Activated CD4-positive, alpha-beta T cell treated with anti-CD3 and anti-CD28 coated beads for 36 hours (primary cell): ENCODE data around the gene OPRL1. TPM values are rescaled to one million over a fixed set of nuclear protein-coding genes. Genes with fewer than 3 reads are reported as not detected.
A peak's percentile ranks its signal among the peaks of the same experiment; 100 is the strongest.
"Not testable (repeated sequence)": the region's sequence is repeated elsewhere in the genome, so short reads cannot be mapped to it uniquely, and the experiment has no call there.

ENCODE experiments used
- ATAC-seq: fragments of 200-7000 bp; cut with Tn5 transposase; one replicate; pipeline ENCODE4 v1.10.0; 2021; ENCODE audit warnings: mild to moderate bottlenecking, moderate library complexity
- CTCF ChIA-PET: fragments of 350-600 bp; sonication (Branson Sonifier 250); formaldehyde crosslinking; loops from one replicate; lab custom pipeline; 2021; ENCODE audit warnings: antibody characterized with exemption; lab: Charles Lee
- POLR2A ChIA-PET: fragments of 350-600 bp; sonication (Branson Sonifier 250); formaldehyde crosslinking; loops from one replicate; lab custom pipeline; 2021; ENCODE audit warnings: antibody characterized with exemption, inconsistent platforms; lab: Charles Lee
- DNase-seq: peaks from one replicate; pipeline ENCODE4 v3.0.0-alpha.2; 2020
- H3K27ac Mint-ChIP-seq: one replicate; pipeline ENCODE4 v1.8.0; 2021; ENCODE audit warnings: mixed read lengths
- H3K27me3 Mint-ChIP-seq: one replicate; pipeline ENCODE4 v1.8.0; 2021; ENCODE audit warnings: mixed read lengths
- H3K36me3 Mint-ChIP-seq: one replicate; pipeline ENCODE4 v1.8.0; 2021; ENCODE audit warnings: low read depth, mixed read lengths
- H3K4me1 Mint-ChIP-seq: one replicate; pipeline ENCODE4 v1.8.0; 2021; ENCODE audit warnings: mixed read lengths
- H3K4me3 Mint-ChIP-seq: one replicate; pipeline ENCODE4 v1.8.0; 2021; ENCODE audit warnings: mild to moderate bottlenecking, moderate library complexity, mixed read lengths
- H3K9me3 Mint-ChIP-seq: one replicate; pipeline ENCODE4 v1.8.0; 2021; ENCODE audit warnings: low read depth, mixed read lengths
- intact Hi-C, 2 experiments: fragments of 100-400 bp; cut with DNase I in 1 of 2; cut with micrococcal nuclease in 1 of 2; formaldehyde crosslinking; loops; one replicate each; pipeline versions ENCODE4 v1.14.2 to v1.15.1; 2022 to 2024; cut with DNase I, micrococcal nuclease
- total RNA-seq, 2 experiments: library from RNA; stranded (reverse); gene quantifications; one replicate each; pipeline ENCODE4 v1.2.3, GENCODE V29; 2021

Gene OPRL1
- total RNA-seq, 2 experiments from 2014 or later = 0.42 to 0.50 TPM

GRCh38 chr20:64115171-64115911 lies 35.5 kb downstream of the OPRL1 start:
- ChIA-PET POLR2A (no interaction called here), CTCF (interaction anchor here (0.6 to 1.5 kb wide), 3 partner anchors 9 to 1104 kb away, joined by 3 to 6 read pairs (median 3); no protein-coding TSS in a partner anchor)
- no peaks in the 10 kb centered on the region for H3K27me3 Mint-ChIP-seq
- DNase-seq = no peak
- ATAC-seq = no peak
- H3K4me3 Mint-ChIP-seq = no peak overlapping the region
- H3K27ac Mint-ChIP-seq = no peak overlapping the region
- no peaks in the 10 kb centered on the region for H3K9me3 Mint-ChIP-seq
- peaks cover 9% of the 10 kb centered on the region for H3K4me1 Mint-ChIP-seq
- intact Hi-C loops = no loop called here
- no peaks in the 10 kb centered on the region for H3K36me3 Mint-ChIP-seq

- Mint-ChIP-seq H3K36me3 (no peaks in the 10 kb centered on the region), H3K27ac (no peak overlapping the region), H3K4me3 (no peak overlapping the region), H3K27me3 (no peaks in the 10 kb centered on the region), H3K9me3 (no peaks in the 10 kb centered on the region), H3K4me1 (peaks cover 10% of the 10 kb centered on the region)
- no peak for DNase-seq
- no peak for ATAC-seq
- CTCF ChIA-PET = interaction anchor here (1.0 to 1.5 kb wide), 2 partner anchors 8 to 33 kb away, joined by 3 to 6 read pairs; no protein-coding TSS in a partner anchor
- POLR2A ChIA-PET = no interaction called here
- intact Hi-C loops = no loop called here
Measured at GRCh38 chr20:64116016-64116415, 36.1 kb downstream of the OPRL1 start.

GRCh38 chr20:64116541-64117431 lies 36.9 kb downstream of the OPRL1 start:
- CTCF ChIA-PET = interaction anchor here (0.6 to 1.5 kb wide), 2 partner anchors 33 to 436 kb away, joined by 3 to 6 read pairs; no protein-coding TSS in a partner anchor
- POLR2A ChIA-PET = no interaction called here
- H3K27me3 Mint-ChIP-seq = no peaks in the 10 kb centered on the region

DNA sequence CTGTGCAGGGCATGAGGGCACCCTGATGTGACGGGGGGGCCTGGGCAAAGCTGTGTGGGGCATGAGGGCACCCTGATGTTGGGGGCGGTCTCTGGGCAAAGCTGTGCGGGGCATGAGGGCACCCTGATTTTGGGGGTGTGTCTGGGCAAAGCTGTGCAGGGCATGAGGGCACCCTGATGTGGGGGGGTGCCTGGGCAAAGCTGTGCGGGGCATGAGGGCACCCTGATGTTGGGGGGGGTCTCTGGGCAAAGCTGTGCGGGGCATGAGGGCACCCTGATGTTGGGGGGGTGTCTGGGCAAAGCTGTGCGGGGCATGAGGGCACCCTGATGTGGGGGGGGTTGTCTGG lies 37.5 kb downstream of the OPRL1 start:
- ATAC-seq, H3K4me1 Mint-ChIP-seq, H3K4me3 Mint-ChIP-seq, H3K9me3 Mint-ChIP-seq, POLR2A ChIA-PET, intact Hi-C loops, H3K36me3 Mint-ChIP-seq, DNase-seq, H3K27ac Mint-ChIP-seq, H3K27me3 Mint-ChIP-seq: not testable (repeated sequence)
- CTCF ChIA-PET = interaction anchor here (0.6 kb wide), 1 partner anchor 437 kb away, joined by 3 read pairs; no protein-coding TSS in a partner anchor

More at GRCh38 chr20:64116541-64117431, 36.9 kb downstream of the OPRL1 start:
- intact Hi-C loops = no loop called here
- Mint-ChIP-seq H3K4me1 (peaks cover 10% of the 10 kb centered on the region), H3K36me3 (no peaks in the 10 kb centered on the region), H3K9me3 (no peaks in the 10 kb centered on the region), H3K27ac (no peak overlapping the region), H3K4me3 (no peak overlapping the region)
- DNase-seq (no peak), ATAC-seq (no peak)

GRCh38 chr20:64119301-64119680 lies 39.4 kb downstream of the OPRL1 start:
- Mint-ChIP-seq H3K27ac (no peak overlapping the region), H3K9me3 (no peaks in the 10 kb centered on the region), H3K27me3 (peaks cover 4% of the 10 kb centered on the region), H3K36me3 (no peaks in the 10 kb centered on the region), H3K4me1 (peaks cover 10% of the 10 kb centered on the region), H3K4me3 (no peak overlapping the region)
- ChIA-PET CTCF (interaction anchor here (0.6 to 3.5 kb wide), 6 partner anchors 11 to 144 kb away, joined by 3 to 23 read pairs (median 10); partner anchors contain the start of genes LKAAEAR1 and NPBWR2), POLR2A (no interaction called here)
- no peak for ATAC-seq
- DNase-seq = no peak
- intact Hi-C loops = no loop called here

GRCh38 chr20:64119681-64120341 lies 39.9 kb downstream of the OPRL1 start:
- CTCF ChIA-PET = interaction anchor here (0.6 to 3.5 kb wide), 9 partner anchors 12 to 145 kb away, joined by 3 to 23 read pairs (median 4); partner anchors contain the start of genes LKAAEAR1 and NPBWR2

GRCh38 chr20:64121586-64121985 lies 41.7 kb downstream of the OPRL1 start:
- peaks cover 10% of the 10 kb centered on the region for H3K4me1 Mint-ChIP-seq
- no peaks in the 10 kb centered on the region for H3K36me3 Mint-ChIP-seq
- peaks cover 5% of the 10 kb centered on the region for H3K27me3 Mint-ChIP-seq
- intact Hi-C loops = loop anchor here (2.0 to 10.0 kb wide), 3 partner anchors 83 to 335 kb away; no protein-coding TSS in a partner anchor
- CTCF ChIA-PET = interaction anchor here (0.6 to 3.5 kb wide), 7 partner anchors 13 to 142 kb away, joined by 3 to 23 read pairs (median 4); partner anchors contain the start of genes LKAAEAR1, NPBWR2 and SAMD10
- no peak overlapping the region for H3K4me3 Mint-ChIP-seq
- ATAC-seq (no peak), DNase-seq (no peak)
- POLR2A ChIA-PET = interaction anchor here (0.6 kb wide), 1 partner anchor 18 kb away, joined by 3 read pairs; no protein-coding TSS in a partner anchor
- no peaks in the 10 kb centered on the region for H3K9me3 Mint-ChIP-seq
- no peak overlapping the region for H3K27ac Mint-ChIP-seq

More at GRCh38 chr20:64119681-64120341, 39.9 kb downstream of the OPRL1 start:
- POLR2A ChIA-PET = no interaction called here
- H3K27me3 Mint-ChIP-seq = peaks cover 5% of the 10 kb centered on the region
- no peaks in the 10 kb centered on the region for H3K36me3 Mint-ChIP-seq
- H3K27ac Mint-ChIP-seq = peak overlapping the region; percentile 66
- peak overlapping the region; percentile 41 for H3K4me3 Mint-ChIP-seq
- intact Hi-C loops = loop anchor here (1.0 to 10.0 kb wide), 8 partner anchors 18 to 582 kb away; partner anchors contain the start of gene PRPF6 (in 2 of the 2)
- H3K4me1 Mint-ChIP-seq = peaks cover 10% of the 10 kb centered on the region
- ATAC-seq (peak; percentile 25), DNase-seq (no peak)
- no peaks in the 10 kb centered on the region for H3K9me3 Mint-ChIP-seq

GRCh38 chr20:64122927-64123326 lies 43.0 kb downstream of the OPRL1 start:
- intact Hi-C loops = loop anchor here in 1 of 2 experiments (10.0 kb wide), 1 partner anchor 218 kb away; no protein-coding TSS in a partner anchor
- CTCF ChIA-PET = interaction anchor here (1.5 kb wide), 1 partner anchor 85 kb away, joined by 3 read pairs; no protein-coding TSS in a partner anchor

DNA sequence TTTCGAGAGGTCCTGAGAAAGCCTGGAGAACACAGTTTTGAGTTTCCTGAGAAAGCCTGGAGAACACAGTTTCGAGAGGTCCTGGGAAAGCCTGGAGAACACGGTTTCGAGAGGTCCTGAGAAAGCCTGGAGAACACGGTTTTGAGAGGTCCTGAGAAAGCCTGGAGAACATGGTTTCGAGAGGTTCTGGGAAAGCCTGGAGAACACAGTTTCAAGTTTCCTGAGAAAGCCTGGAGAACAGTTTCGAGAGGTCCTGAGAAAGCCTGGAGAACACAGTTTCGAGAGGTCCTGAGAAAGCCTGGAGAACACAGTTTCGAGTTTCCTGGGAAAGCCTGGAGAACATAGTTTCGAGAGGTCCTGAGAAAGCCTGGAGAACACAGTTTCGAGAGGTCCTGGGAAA lies 43.6 kb downstream of the OPRL1 start:
- H3K27ac Mint-ChIP-seq, H3K4me3 Mint-ChIP-seq, CTCF ChIA-PET, DNase-seq, H3K36me3 Mint-ChIP-seq, POLR2A ChIA-PET, ATAC-seq, H3K27me3 Mint-ChIP-seq, H3K9me3 Mint-ChIP-seq, H3K4me1 Mint-ChIP-seq: not testable (repeated sequence)
- intact Hi-C loops = loop anchor here in 1 of 2 experiments (10.0 kb wide), 1 partner anchor 219 kb away; no protein-coding TSS in a partner anchor

More at GRCh38 chr20:64122927-64123326, 43.0 kb downstream of the OPRL1 start:
- H3K4me1 Mint-ChIP-seq, H3K4me3 Mint-ChIP-seq, H3K27me3 Mint-ChIP-seq, H3K36me3 Mint-ChIP-seq, ATAC-seq, H3K9me3 Mint-ChIP-seq, H3K27ac Mint-ChIP-seq, POLR2A ChIA-PET, DNase-seq: not testable (repeated sequence)

GRCh38 chr20:64129146-64129782 lies 49.4 kb downstream of the OPRL1 start:
- peaks cover 10% of the 10 kb centered on the region for H3K27me3 Mint-ChIP-seq
- POLR2A ChIA-PET = no interaction called here
- DNase-seq (no peak), ATAC-seq (no peak)
- H3K4me3 Mint-ChIP-seq = no peak overlapping the region
- H3K27ac Mint-ChIP-seq = no peak overlapping the region
- no peaks in the 10 kb centered on the region for H3K36me3 Mint-ChIP-seq
- H3K4me1 Mint-ChIP-seq = no peaks in the 10 kb centered on the region
- intact Hi-C loops = loop anchor here in 1 of 2 experiments (10.0 kb wide), 1 partner anchor 224 kb away; no protein-coding TSS in a partner anchor
- CTCF ChIA-PET = no interaction called here
- H3K9me3 Mint-ChIP-seq = no peaks in the 10 kb centered on the region
